Measurements from ENCODE around the gene PKP4. TPM values are rescaled to one million over a fixed set of nuclear protein-coding genes. Genes with fewer than 3 reads are reported as not detected.

PKP4 gene
- polyA plus RNA-seq, 5 donors: 81.1 to 135 (median 110) TPM

DNA sequence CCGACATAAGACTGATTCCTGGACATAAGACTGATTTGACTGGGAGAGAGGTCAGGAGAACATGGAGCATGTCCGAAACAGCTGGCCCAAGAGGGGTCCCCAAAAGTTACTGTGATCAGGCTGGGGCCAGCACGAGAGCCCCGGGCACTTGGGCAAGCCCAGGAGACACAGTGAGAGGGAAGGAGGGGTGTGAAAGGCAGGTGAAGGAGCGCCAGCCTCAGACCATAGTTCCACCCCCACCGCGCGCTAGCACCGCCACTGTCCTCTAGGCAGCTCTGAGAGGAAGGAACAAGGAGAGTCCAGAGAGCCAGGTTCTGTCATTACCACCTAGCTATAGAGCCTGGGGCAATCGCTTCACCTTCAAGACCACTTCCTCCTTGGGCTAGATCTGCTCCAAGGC, 260.2 kb downstream of the PKP4 start:
- DNase-seq: no peak

DNA sequence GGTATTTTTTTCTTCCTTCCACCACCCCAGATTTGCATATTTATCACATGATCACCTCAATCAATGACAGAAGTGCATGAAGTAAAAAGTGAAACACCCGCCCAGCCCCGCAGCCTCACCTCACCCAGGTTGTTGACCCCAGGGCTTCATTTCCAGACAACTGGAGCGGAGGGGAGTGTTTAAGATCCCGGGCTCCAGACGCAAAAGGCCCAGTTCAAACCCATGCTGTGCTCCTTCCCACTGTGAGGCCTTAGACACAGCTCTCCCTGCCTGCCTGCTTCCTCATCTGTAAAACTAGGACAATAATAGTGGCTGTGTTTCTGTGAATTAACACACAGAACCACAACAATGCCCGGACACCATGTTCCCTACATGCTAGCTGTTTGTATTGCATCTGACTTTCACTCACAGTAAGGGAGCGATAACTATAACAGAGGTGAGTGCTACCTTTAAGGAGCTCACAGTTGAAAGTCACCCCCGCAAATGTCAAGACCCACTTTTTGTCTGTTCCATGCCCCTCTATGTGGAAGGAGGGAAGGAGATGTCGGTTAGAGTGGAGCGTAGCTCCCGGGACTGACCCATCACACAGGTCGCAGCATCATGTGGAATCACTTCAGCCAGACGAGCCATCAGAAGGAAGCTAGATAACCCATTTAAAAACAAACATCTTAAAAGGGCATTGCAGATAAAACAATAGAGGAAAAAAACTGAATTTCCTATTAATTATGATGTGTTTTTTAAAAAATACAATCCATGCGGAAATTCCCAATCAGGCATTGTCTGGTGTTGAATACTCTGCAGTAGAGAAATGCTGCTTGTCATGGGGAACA, 260.8 kb downstream of the PKP4 start:
- no peak for DNase-seq

DNA sequence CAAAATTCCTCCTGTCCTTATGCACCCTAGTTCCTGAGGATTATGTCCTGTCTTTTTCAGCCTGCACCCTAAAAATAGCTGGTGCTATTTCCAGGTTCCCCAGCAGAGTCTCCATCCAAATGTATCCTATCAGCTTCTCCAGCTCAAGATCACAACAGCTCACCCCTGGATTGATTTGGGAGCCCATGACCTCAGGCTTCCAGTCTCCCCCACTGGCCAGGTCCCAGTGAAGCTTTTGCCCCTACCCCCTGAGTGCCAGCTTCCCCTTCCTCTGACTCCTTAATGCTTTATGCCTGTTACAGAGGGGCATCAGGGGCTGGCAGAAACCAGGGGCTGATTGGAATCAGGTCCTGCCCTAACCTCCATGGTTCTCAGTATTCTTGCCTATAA, 261.4 kb downstream of the PKP4 start:
- DNase-seq: no peak

DNA sequence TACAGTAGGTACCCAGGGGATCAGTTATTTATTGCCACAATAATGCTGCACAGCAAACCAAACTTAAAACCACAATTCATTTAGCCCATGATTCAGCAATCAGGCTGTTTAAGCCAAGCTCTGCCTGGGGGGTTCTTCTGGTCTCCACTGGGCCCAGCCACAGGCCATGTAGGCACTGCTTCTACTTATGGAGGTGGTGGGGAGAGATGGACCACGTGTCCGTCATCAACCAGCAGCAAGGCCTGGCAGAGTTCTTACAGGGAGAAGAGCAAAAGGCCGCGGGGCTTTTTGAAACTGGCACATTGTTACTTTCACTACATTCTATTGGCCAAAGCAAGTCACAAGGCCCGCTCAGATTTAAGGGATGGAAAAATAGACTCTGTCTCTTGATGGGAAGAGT, 262.1 kb downstream of the PKP4 start:
- no peak for DNase-seq

- no peak for DNase-seq
These were observed 262.7 kb downstream of the PKP4 start for GRCh38 chr2:158719403-158719802.

- no peak for DNase-seq
These were observed 265.7 kb downstream of the PKP4 start for GRCh38 chr2:158722266-158723105.

DNA sequence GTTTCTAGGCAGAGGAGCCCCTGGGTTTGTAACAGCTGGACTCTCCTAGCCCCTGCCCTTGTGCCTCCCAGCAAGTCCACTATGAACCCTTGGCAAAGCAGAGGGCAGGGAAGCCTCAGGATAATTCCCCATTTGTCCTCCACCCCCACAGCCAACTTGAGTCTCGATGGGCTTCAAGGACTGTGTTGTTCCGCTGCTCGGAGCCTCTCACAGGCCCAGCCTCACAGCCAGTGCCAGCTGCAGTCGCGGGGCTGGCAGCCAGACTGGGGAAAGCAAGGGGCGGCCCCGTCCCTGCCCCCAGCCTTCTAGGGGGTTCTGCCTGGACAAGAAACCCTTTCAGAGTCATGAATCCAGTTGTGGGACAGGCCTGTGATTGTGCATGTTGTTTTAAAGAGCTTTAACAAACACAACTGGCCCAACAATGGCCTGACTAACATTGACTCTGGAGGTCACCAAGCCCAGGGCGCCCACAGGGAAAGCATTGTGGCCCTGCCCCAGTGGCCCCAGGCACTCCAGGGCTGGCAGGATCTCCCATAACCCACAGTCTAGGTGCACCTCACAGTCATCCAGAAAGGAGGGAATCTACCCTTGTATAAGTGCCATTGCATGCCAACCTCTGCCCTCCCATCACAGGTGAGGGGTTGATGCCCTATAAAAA, 266.6 kb downstream of the PKP4 start:
- DNase-seq: no peak

DNA sequence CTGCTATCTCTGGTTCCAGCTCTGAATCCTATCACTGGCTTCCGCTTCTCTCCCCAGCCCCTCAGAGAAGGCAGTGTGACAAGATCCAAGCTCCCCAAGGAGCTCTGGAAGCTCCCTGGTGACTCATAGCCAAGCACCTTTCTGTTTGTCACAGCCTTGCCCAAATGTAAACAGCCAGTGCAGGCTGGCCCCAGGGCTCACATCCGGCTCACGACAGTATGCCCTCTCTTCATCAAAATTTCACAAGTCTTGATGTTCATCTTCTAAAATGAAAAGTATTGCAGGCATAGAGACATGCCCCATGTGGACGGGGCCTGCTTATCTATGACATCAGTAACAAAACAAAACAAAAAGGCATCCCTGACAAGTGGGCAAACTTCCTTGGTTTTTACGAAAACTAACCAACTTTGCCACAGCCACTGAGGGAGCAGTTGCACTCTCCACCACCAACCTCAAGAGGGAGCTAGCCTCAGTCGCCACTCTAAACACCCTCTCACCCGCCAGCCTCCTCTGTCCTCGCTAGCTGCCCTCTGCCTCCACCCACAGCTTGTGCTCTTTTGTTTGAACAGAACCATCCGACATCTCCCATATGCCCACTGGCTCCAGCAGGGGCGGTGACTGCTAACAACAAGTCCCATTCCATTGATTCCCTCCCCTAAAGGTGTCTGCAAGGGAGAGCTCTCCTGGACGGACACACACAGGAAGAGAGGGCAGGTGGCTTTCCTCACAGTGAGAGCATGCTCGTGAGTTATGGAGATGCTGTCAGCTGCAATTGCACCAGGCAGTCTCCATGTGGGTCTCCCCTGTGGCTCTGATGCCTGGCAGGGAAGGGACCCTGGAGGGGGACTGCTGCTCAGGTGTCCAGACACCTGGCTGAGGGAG, 267.4 kb downstream of the PKP4 start:
- no peak for DNase-seq

DNA sequence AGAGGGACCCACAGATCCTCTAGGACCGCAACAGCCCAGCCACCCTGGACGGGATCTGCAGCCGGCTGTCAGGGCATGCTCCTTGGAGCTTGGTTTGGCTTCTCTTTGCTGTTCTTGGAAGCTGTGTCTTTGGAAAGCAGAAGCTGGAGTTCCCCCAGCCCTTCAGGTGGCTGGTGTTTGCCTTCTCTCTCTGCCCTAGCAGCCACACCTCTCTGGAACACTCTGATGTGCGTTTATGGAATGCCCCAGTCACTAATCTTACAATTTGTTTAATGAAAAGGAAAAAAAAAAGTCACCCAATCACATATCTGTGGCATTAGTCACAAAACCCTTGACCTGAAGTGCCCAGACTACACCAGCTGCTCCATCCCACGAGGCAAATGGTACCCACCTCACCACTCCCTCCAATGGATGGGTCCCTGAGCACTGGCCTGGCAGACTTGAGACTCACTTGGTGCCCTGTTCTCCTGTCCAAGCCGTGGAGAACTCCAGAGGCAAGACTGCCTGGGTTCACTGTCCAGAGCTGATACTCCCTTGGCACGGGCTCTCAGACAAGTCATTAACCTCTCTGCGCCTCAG, 268.1 kb downstream of the PKP4 start:
- no peak for DNase-seq

DNA sequence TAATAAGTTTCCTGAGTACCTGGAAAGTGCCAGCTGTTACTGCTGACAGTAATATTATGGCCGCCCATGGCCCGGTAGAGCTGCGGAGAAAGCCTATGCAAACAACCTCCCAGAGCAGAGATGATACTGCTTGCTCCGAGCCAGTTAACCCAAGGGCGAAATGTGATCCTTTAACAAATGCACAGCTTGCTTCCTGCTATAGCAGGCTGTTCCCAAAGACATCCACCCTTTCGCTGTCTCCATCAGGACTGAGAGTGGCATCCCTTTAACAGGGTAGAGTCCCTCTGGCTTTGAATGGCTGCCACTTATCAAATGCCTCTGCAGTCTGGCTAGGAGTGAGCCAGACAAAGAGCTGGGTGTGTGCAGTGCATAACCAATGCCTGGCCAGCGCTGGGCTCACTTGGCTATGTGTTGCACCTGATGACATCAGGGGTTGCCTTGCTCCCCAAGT, 268.7 kb downstream of the PKP4 start:
- DNase-seq: no peak

DNA sequence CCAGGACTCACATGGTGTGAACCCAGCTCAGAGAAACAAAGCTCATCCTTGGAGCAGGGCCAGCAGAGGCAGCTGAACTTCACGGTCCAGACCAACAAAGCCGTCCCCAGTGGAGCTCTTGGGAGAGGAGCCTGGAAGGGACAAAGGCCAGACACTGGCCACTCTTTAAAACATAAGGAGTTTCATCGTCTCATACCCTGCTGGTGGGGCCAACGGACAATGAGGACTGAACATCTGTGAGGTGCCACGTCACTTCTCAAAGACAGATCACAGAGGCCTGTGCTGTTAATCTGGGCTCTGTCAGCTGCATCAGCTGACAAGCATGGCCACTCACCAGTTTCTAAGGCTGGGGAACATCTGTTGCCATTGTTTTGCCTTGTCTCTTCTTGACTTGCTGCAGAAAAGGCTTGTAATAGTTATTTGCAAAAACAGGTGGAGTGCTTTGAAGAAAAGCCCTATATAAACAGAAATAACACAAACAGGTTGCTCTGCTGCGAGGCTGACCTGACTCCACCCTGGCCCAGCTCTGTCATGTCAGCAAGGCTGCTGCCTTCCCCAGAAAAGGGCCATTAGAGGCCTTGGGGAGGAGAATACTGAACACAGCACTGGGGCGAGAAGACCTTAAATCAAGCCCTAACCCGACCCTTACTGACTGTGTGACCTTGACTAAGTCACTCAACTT, 270.3 kb downstream of the PKP4 start:
- DNase-seq: no peak

GRCh38 chr2:158728422-158728821, 271.7 kb downstream of the PKP4 start:
- DNase-seq: no peak

- no peak for DNase-seq
These were observed 272.7 kb downstream of the PKP4 start for GRCh38 chr2:158729451-158729850.

DNA sequence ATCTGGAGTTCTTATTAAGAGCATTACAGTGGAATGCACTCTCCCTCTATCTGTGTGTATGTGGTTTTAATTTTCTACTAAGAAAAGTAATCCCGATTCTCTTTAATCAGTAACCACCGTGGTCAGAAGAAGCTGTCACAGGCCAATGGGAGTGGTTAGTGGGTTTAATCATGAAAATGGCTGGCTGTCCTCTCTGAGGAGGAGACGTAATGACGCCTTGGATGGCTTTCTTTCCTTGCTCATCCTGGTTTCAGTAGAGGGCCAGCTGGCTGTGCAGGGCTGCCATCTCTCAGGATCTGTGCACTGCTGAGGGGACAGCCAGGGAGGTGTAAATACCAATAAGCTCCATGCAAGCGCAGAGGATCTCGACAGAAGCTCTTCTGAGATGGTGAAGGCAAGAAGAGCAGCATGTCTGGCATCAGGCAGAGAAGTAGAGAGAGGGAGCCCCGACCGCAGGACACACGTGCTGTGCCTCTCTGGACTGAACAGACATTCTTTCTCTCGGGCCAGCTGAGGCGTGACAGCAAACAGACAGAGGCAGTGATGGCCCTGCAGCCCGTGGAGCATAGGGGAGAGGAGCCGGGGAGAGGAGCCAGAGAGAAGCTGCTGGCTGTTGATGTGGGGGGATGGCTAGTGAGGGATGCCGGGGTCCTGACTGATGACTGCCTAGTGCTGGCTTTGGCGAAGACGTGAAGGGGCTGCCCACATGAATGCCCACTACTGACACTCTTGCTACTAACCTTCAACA, 273.3 kb downstream of the PKP4 start:
- DNase-seq: no peak

DNA sequence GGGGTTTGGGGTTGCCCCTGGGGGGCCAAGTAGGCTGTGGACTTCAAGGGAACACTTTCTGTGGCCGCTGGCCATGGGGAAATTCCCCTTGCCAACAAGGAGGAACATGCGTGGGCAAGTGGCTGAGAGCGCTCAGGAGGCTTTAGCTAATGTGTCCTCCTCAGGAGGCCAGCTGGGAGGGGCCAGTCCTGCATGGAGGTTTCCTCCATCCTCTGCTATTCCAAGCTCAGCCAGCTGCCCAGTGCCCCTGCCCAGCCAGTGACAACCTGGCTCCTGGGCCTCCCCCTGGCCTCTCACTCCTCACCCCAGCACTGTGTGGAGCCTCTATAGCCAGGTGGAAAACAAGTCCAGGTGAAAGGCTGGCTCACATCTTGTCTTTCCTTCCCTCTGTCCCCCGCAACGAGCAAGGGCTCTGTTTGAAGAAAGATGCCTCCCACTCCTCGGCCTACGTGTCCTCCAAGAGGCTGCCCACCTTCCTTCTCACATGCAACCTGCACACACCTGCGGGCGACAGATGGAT, 273.9 kb downstream of the PKP4 start:
- DNase-seq: no peak

GRCh38 chr2:158731386-158731785, 274.6 kb downstream of the PKP4 start:
- DNase-seq: no peak

Data from right lung (tissue), 5 donors.